NCI-H446 (cell line): ENCODE results near the gene EMCN.
A peak's percentile ranks its signal among the peaks of the same experiment; 100 is the strongest.
"Not testable (repeated sequence)": the region's sequence is repeated elsewhere in the genome, so short reads cannot be mapped to it uniquely, and the experiment has no call there.

Experiments used
- DNase-seq, 2 experiments: peaks; one replicate each; lab custom pipeline; 2025; lab: John Stamatoyannopoulos, UW

EMCN gene

DNA sequence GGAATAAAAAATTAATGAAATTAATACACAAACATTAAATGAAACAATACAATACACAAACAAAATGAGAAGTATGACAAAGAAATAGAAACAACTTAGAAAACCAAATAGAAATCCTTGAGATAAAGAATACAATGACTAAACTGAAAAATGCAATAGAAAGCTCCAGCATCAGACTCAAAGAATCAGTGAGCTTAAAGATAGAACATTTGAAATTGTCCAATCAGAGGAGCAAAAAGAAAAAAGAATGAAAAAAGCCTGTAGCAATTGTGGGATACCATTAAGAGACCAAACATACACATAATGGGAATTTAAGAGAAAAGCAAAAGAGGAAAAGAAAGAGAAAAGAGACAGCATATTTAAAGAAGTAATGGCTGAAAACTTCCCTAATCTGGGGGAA is 25.7 kb downstream of the EMCN start:
- DNase-seq: no peak

DNA sequence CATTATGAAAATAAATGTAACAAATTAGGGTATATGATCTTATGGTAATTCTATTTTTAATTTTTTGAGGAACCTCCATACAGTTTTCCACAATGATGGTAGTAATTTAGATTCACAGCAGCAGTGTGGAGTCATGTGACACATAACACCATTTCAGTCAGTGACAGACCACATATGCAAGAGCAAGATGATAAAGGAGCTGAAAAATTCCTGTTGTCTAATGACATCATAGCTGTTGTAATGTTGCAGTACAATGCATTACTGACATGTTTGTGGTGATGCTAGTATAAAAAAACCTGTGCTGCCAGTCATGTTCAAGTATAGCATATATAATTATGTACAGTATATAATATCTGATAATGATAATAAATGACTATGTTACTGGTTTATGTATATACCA is 28.5 kb downstream of the EMCN start:
- DNase-seq: no peak

GRCh38 chr4:100486496-100486895 is 31.3 kb downstream of the EMCN start:
- no peak for DNase-seq

GRCh38 chr4:100483796-100484195 is 34.0 kb downstream of the EMCN start:
- DNase-seq: no peak

- DNase-seq: no peak
Measured at GRCh38 chr4:100479971-100480370, 37.9 kb downstream of the EMCN start.

GRCh38 chr4:100469555-100469954 is 48.3 kb downstream of the EMCN start:
- DNase-seq: no peak

DNA sequence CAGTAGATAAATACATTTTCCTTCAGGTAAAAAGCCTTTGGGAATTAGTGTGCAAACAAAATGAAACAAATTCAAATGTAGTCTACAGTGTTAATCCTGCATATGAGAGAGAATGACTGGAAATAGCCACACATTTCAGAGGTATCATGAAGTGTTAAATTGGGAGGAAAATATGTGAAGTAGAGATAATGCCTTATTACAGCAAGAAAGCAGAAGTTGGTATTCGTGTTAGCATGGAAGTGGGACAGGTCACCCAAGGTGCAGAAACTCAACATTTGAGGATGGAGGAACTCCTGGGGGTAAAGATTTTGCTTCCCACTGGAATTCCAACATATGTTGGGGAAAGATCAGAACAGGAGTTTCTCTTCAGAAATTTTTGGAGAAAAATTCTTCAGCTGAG is 51.3 kb downstream of the EMCN start:
- DNase-seq: no peak

- DNase-seq: no peak
Measured at GRCh38 chr4:100461807-100462605, 55.8 kb downstream of the EMCN start.

DNA sequence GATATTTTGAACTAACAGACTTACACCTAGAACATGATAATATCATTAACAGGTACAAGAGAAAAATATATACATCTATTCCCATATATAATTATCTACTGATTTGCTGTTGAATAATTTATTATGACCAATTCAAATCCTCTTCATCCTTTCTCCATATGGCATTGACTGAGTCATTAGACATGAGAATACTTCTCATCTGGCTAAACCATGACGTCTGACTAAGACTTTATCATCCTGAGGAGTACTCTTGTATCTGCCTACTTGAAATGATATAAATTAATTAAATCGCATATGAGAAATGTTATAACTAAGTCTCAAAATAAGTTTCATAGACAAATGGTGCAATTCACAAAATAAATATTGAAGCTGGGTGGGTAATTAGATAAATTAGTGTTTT is 67.4 kb downstream of the EMCN start:
- DNase-seq: no peak

DNA sequence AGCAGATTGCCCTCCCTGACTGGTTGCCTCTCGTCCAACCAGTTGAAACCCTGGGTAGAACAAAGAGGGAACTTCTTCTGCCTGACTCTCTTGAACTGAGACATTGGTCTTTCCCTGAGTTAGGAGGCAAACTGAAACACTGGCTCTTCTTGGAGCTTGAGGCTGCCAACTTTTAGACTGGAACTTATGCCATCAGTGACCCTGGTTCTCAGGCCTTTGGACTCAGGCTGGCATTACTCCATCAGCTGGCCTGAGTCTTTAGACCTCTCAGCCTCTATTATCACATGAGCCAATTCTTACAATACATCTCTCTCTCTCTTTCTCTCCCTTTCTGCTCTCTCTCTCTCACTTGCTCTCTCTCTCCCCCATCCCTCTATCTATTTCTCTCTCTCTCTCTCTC is 86.4 kb downstream of the EMCN start:
- no peak for DNase-seq

DNA sequence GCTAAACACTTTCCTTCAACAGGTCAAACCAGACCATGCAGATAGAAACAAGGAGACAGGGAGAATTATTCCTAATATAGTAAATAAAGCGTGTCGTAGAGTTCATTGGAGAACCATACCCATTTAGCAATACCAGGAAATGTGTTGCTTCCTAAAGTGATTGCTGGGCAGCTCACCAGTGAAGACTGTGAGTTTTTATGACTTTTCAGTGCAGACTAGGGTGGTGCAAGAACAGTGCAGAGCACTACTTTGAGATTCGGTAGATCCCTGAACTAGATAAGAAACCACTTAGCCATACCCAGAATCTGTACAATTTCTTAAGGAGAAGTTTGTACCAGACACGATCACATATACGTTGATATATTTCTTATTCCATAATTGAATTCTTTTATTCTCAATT is 87.4 kb downstream of the EMCN start:
- DNase-seq: no peak

- DNase-seq: no peak
Measured at GRCh38 chr4:100429616-100430015, 88.2 kb downstream of the EMCN start.

GRCh38 chr4:100428051-100428450 is 89.8 kb downstream of the EMCN start:
- no peak for DNase-seq

DNA sequence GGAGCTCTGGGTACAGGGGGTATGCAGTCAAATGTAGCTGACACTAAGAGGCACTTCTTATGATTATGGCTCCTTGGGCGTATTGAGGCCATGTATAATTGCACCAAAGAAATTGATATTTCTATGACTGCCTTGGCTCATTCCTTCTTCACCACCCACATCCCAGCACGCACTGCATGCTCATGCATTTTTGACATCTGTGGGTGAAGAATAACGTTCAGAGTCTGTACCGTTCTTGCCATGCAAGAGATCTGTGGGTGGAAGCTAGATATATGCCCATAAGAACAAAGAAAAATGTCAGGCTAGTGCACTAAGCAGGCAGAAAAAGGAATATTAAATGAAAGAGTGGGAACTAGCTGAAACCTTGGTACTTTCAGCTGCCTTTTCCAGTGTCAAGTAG is 93.4 kb downstream of the EMCN start:
- no peak for DNase-seq

GRCh38 chr4:100422894-100423293 is 94.9 kb downstream of the EMCN start:
- DNase-seq: no peak

- DNase-seq: peak; percentile 53 to 63
Measured at GRCh38 chr4:100421361-100421978, 96.4 kb downstream of the EMCN start.

DNA sequence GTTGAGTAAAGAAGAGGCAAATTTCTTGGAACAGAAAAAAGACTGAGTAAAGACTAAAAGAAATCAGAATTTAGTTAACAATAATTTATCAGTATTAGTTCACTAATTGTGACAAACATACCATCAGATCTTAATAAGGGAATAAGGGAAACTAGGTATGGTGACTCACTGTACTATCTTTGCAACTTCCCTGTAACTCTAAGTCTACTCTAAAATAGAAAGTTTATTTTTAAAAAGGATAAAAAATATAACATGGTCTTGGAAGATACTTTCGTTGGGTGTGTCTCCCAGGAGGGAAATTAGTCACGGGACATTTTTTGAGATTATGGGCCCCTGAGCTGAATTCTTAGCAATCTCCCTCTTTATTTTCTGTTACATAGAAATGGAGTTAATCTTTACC is 97.3 kb downstream of the EMCN start:
- DNase-seq: no peak

DNA sequence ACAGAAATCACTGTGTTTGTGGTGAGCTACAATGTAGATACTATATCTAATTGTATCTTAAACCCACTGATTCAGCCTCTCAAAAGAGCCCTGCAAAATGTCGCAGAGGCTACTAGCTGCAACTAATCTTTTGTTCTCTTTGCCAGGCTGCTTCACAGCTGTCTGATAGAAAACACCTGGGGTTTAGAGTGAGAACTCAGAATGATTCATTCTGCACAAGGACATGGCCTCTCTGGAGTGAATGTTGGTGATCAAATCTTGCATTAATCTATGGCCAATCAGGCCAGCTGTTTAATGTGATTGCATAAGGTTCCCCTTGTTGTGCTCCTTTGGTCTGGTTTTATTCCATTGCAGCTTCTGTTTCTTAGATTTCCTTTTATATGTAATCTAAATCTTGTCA is 100.3 kb downstream of the EMCN start:
- DNase-seq: no peak

GRCh38 chr4:100414016-100414790 is 103.6 kb downstream of the EMCN start:
- no peak for DNase-seq

- no peak for DNase-seq
Measured at GRCh38 chr4:100391863-100392262, 126.0 kb downstream of the EMCN start.

DNA sequence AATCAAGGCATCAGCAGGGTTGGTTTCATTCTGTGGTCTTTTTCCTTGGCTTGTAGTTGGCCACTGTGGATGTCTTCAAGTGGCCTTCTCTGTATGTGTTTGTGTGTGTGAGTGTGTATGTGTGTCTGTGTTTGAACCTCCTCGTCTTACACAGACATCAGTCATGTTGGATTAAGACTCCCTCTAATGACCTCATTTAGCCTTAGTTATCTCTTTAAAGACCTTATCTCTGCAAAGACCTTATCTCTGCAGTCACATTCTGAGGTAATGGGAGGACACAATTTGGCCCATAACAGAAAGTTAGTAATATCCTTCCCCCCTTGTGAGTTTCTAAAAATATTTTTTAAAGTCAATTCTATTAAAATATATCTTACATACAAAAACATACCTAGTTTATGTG is 126.7 kb downstream of the EMCN start:
- no peak for DNase-seq

DNA sequence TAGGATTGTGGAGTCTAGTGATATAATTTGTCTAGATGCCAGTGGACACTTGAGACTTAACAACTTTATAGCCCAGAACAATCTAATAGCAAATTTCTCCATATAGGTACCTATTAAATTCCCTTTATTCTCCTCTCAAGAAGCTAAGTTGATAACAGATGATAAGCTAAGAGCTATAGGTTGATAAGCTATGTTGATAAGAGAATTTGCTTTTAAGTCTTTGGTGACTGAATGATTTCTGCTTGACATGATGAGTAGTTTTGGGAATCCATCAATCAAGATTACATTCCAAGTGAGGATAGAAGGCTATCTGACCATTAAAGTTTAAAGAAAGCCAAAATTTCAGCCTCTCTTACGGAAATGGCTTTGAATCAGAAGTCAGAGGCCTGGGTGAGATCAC is 131.6 kb downstream of the EMCN start:
- no peak for DNase-seq

GRCh38 chr4:100380401-100380800 is 137.4 kb downstream of the EMCN start:
- not testable (repeated sequence) for DNase-seq
